ENCODE measurements around the gene MYMK. TPM values are rescaled to one million over a fixed set of nuclear protein-coding genes. Genes with fewer than 3 reads are reported as not detected.

The MYMK gene
- total and polyA plus RNA-seq, 2 experiments from 2014 or later = not detected

GRCh38 chr9:133499132-133499891, 25.4 kb downstream of the MYMK start:
- Mint-ChIP-seq H3K4me3 (no peak overlapping the region), H3K9me3 (peaks cover 32% of the 10 kb centered on the region), H3K27me3 (ENCODE audit: insufficient read depth, low read depth, poor library complexity) (peaks cover 8% of the 10 kb centered on the region), H3K4me1 (no peaks in the 10 kb centered on the region), H3K27ac (no peak overlapping the region), H3K36me3 (ENCODE audit: low read depth) (peaks cover 3% of the 10 kb centered on the region; the same call in 2 of the 3 replicates)
- no peaks in the 10 kb centered on the region for H3K27me3 ChIP-seq (ENCODE audit: insufficient read depth)
- DNase-seq (ENCODE audit: low spot score) (no peak), ATAC-seq (no peak)
- no peaks in the 10 kb centered on the region for H4K20me1 ChIP-seq (replicated peaks; ENCODE audit: insufficient read depth)
- H3F3A ChIP-seq (replicated peaks; ENCODE audit: low read depth) = no peaks in the 10 kb centered on the region; the same call in 1 of the 2 replicates
- no peak overlapping the region for H3K4me3 ChIP-seq
- H3K79me2 ChIP-seq (replicated peaks; ENCODE audit: insufficient read depth) = no peaks in the 10 kb centered on the region
- no peak overlapping the region for H2AFZ ChIP-seq
- H3K4me1 ChIP-seq (ENCODE audit: insufficient read depth) = no peaks in the 10 kb centered on the region
- H3K27ac ChIP-seq (ENCODE audit: low read depth) = no peak overlapping the region
- TF ChIP-seq REST (IDR thresholded peaks at IDR 0.05; ENCODE audit: unreplicated experiment) = no peak
- no peak for TF ChIP-seq ETS1 (IDR thresholded peaks at IDR 0.05)
- no peak for TF ChIP-seq EZH2 (IDR thresholded peaks at IDR 0.05; ENCODE audit: low read depth, unreplicated experiment)
- TF ChIP-seq CREB1 (CRISPR knock-in tag; IDR thresholded peaks at IDR 0.05; ENCODE audit: low read depth) = no peak
- no peak for TF ChIP-seq STAT1 (IDR thresholded peaks at IDR 0.05; ENCODE audit: unreplicated experiment)
- TF ChIP-seq ZNF331 (CRISPR knock-in tag; IDR thresholded peaks at IDR 0.05; ENCODE audit: low read depth) = no peak
- TF ChIP-seq EZH2phosphoT487 (IDR thresholded peaks at IDR 0.05; ENCODE audit: unreplicated experiment) = no peak
- TF ChIP-seq POLR2AphosphoS5 (IDR thresholded peaks at IDR 0.05; ENCODE audit: low read depth) = no peak
- no peak for TF ChIP-seq CTCF (conservative IDR thresholded peaks at IDR 0.05; ENCODE audit: low read depth in 2 of 2)
- TF ChIP-seq NANOG (IDR thresholded peaks at IDR 0.05; ENCODE audit: borderline replicate concordance) = no peak
- no peak for TF ChIP-seq ZNF114 (CRISPR knock-in tag; IDR thresholded peaks at IDR 0.05)
- no peak for TF ChIP-seq JUNB (IDR thresholded peaks at IDR 0.05; ENCODE audit: unreplicated experiment)
- TF ChIP-seq ZNF462 (CRISPR knock-in tag; IDR thresholded peaks at IDR 0.05) = no peak
- H3K9me2 ChIP-seq (ENCODE audit: insufficient read depth) = no peaks in the 10 kb centered on the region
- no peak overlapping the region for H3K4me2 ChIP-seq
- H3K36me3 ChIP-seq (ENCODE audit: insufficient read depth) = no peaks in the 10 kb centered on the region

Data from GM23338 (cell line).